Nephron progenitor cell (in vitro differentiated cells): ENCODE data around the gene TBRG1.

Experiments used
- DNase-seq: peaks from one replicate; pipeline ENCODE4 v3.0.0; 2021
- H3K27ac Mint-ChIP-seq: 2 replicates; pipeline ENCODE4 v1.8.0; 2021; ENCODE audit warnings: mild to moderate bottlenecking, moderate library complexity, mixed read lengths
- H3K27me3 Mint-ChIP-seq: 2 replicates; pipeline ENCODE4 v1.8.0; 2021; ENCODE audit warnings: mild to moderate bottlenecking, low read depth, mixed read lengths; ENCODE audit not compliant: poor library complexity
- H3K36me3 Mint-ChIP-seq: 2 replicates; pipeline ENCODE4 v1.8.0; 2021; ENCODE audit warnings: low read depth, mixed read lengths
- H3K4me1 Mint-ChIP-seq: 2 replicates; pipeline ENCODE4 v1.8.0; 2021; ENCODE audit warnings: mixed read lengths
- H3K4me3 Mint-ChIP-seq: 2 replicates; pipeline ENCODE4 v1.8.0; 2021; ENCODE audit warnings: mild to moderate bottlenecking, moderate library complexity, mixed read lengths
- H3K9me3 Mint-ChIP-seq: 2 replicates; pipeline ENCODE4 v1.8.0; 2021; ENCODE audit warnings: mild to moderate bottlenecking, moderate library complexity, mixed read lengths
- CTCF ChIP-seq: fragments of 200-600 bp; sonication (generic); IDR thresholded peaks from 2 replicates; pipeline ENCODE4 v1.5.0; 2021; ENCODE audit warnings: antibody characterized with exemption

Gene TBRG1

DNA sequence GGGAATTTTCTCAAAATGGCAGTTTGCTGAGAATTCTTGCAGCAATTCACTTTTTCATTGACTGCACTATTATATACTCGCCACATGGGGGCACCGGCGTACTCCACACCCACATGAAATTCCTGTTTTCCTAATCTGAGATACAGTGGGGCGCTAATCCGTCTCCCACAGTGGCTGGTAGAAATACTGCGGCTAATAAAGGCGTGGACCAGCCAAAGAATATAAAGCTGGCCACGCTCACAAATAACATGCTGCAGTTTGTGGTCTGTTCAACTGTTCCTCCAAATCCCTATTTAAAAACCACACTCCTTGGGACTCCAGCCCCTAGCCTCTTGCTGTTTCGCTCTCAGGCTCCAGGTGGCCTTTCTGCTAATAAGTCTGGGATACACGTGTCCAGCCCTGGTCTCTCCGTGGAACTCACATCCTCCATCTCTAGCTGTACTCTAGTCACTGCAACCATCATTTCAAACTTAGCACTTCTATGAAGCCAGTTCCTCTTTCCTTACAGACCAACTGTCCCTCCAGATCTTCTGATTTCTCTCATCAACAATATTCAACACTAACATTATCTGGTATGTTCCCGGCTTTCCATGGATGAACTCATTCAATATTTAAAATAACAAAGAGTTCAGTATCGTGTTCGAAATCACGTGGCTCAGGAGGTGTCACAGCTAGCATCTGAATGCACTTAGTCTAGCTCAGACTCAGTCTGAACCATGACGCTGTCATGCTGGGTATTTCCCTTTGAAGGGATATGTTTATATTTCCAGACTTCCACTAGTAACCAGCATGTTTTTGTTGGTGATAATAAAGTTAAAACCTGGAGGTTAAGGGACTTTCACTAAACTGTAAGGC, 22.0 kb downstream of the TBRG1 start:
- Mint-ChIP-seq H3K9me3 (no peaks in the 10 kb centered on the region), H3K4me3 (peak overlapping the region; percentile 28), H3K36me3 (no peaks in the 10 kb centered on the region), H3K27me3 (peaks cover 21% of the 10 kb centered on the region), H3K4me1 (peaks cover 5% of the 10 kb centered on the region), H3K27ac (no peak overlapping the region)
- peak; percentile 76 for TF ChIP-seq CTCF
- DNase-seq = peak; percentile 59

GRCh38 chr11:124646148-124646547, 23.5 kb downstream of the TBRG1 start:
- TF ChIP-seq CTCF = no peak
- Mint-ChIP-seq H3K9me3 (no peaks in the 10 kb centered on the region), H3K27me3 (peaks cover 28% of the 10 kb centered on the region), H3K4me1 (peaks cover 5% of the 10 kb centered on the region), H3K36me3 (no peaks in the 10 kb centered on the region), H3K27ac (no peak overlapping the region), H3K4me3 (no peak overlapping the region)
- no peak for DNase-seq

DNA sequence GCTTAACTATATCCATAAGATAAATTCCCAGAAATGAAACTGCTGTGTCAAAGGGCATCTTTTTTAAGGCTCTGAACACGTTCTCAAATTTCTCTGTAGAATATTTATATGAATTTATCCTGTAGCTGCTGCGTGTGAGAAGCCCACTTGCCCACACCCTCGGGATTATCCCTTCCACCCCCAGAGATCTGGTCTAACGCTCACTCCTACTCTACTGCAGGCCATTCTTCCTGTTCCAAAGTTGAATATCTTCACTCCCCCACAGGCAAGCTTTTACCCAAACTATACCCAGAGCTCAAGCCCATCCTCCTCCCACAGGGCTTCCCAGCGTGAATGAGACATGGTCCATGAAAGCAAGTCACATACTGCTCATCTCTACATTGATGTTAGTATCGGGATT, 25.9 kb downstream of the TBRG1 start:
- H3K4me1 Mint-ChIP-seq = peaks cover 5% of the 10 kb centered on the region
- no peak overlapping the region for H3K27ac Mint-ChIP-seq
- peaks cover 47% of the 10 kb centered on the region for H3K27me3 Mint-ChIP-seq
- no peaks in the 10 kb centered on the region for H3K36me3 Mint-ChIP-seq
- TF ChIP-seq CTCF = no peak
- no peak overlapping the region for H3K4me3 Mint-ChIP-seq
- DNase-seq = no peak
- H3K9me3 Mint-ChIP-seq = no peaks in the 10 kb centered on the region

DNA sequence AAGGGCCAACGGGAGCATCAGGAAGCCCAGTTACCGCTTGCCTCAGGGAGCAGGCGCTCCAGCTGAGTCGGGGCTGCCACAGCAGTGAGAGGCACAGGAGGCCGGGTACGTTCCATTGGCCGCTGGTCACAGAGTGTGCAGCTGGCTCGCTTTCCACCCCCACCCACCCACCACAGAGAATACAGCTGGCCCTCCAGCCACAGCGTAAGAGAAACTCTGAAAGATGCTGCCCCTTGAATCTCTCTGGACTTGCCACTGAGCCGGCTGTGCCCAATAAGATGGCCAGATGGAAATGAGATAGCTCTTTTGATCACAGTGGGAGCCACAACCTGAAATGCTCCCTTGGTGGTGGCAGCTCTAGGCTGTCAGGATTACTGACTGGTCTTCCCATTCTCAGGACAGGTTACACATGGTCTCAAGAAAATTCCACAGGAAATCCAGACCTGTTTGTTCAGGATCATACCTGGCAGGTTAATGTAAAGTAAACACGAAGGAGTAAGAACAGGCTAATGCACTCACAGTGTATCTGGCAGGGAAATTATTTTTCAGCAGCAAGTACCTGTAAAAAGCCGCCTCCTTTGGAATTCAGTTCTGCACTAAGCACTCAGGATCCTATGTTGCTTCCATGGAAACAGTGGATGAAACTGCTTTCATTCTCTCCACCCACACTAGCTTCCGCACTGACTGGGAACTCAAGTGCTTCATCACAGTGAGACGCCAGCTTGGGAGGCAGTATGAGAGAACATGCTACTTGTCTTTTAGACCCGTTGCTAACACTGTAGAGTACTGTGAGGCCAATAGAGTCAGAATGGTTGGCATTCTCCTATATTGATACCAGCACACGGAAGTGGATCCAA, 34.3 kb downstream of the TBRG1 start:
- Mint-ChIP-seq H3K36me3 (no peaks in the 10 kb centered on the region), H3K27me3 (peaks cover 41% of the 10 kb centered on the region), H3K4me1 (peaks cover 14% of the 10 kb centered on the region), H3K27ac (no peak overlapping the region), H3K4me3 (no peak overlapping the region), H3K9me3 (no peaks in the 10 kb centered on the region)
- peak; percentile 47 for DNase-seq
- TF ChIP-seq CTCF = no peak

GRCh38 chr11:124657904-124658303, 35.2 kb downstream of the TBRG1 start:
- Mint-ChIP-seq H3K4me3 (no peak overlapping the region), H3K27ac (no peak overlapping the region)
- DNase-seq = no peak

More at GRCh38 chr11:124657904-124658303, 35.2 kb downstream of the TBRG1 start:
- TF ChIP-seq CTCF = no peak
- Mint-ChIP-seq H3K9me3 (no peaks in the 10 kb centered on the region), H3K4me1 (peaks cover 14% of the 10 kb centered on the region), H3K36me3 (no peaks in the 10 kb centered on the region), H3K27me3 (peaks cover 36% of the 10 kb centered on the region)
